Body of pancreas (tissue), 4 donors: ENCODE data around the gene GPR183. TPM values are rescaled to one million over a fixed set of nuclear protein-coding genes. Genes with fewer than 3 reads are reported as not detected.

Experiments
- ATAC-seq: fragments of 150-250 bp; one replicate; pipeline ENCODE4 v1.9.1; 2016
- DNase-seq, 4 donors: peaks; one replicate each; pipeline ENCODE4 v3.0.0-alpha.2; 2019
- H3K27ac ChIP-seq, 4 donors: fragments of 200-600 bp; sonication (generic); 1 replicate in 3 of 4; 2 replicates in 1 of 4; pipeline versions ENCODE4 v1.5.1 to v1.6.1; 2016 to 2019; ENCODE audit warnings: mild to moderate bottlenecking in 1 of 4, mixed read lengths in 1 of 4, moderate library complexity in 1 of 4
- H3K27me3 ChIP-seq, 2 donors: fragments of 200-600 bp; sonication (generic); one replicate each; pipeline ENCODE4 v1.6.0; 2016; ENCODE audit warnings: mild to moderate bottlenecking in 1 of 2
- H3K36me3 ChIP-seq, 2 donors: fragments of 200-600 bp; sonication (generic); replicated peaks in 1 of 2; 2 replicates each; pipeline ENCODE4 v1.5.1; 2016; ENCODE audit warnings: low read depth in 2 of 2; ENCODE audit not compliant: insufficient read depth in 1 of 2
- H3K4me1 ChIP-seq: fragments of 200-600 bp; sonication (generic); one replicate; pipeline ENCODE4 v1.6.0; 2016
- H3K4me3 ChIP-seq, 2 donors: fragments of 200-600 bp; sonication (generic); 1 replicate in 1 of 2; 2 replicates in 1 of 2; pipeline ENCODE4 v1.5.1; 2016 to 2019
- H3K9me3 ChIP-seq, 3 donors: fragments of 200-600 bp; sonication (generic); 1 replicate in 2 of 3; 2 replicates in 1 of 3; pipeline ENCODE4 v1.5.1; 2016
- CTCF ChIP-seq, 7 experiments: fragments of 450-650 bp in 4 of 7; fragments of 200-600 bp in 3 of 7; sonication (generic) in 3 of 7; IDR thresholded peaks; one replicate each; pipeline ENCODE4 v1.5.1; 2016 to 2019; ENCODE audit warnings: antibody characterized with exemption in 7 of 7
- POLR2A ChIP-seq, 3 donors: fragments of 450-650 bp; IDR thresholded peaks; one replicate each; pipeline ENCODE4 v1.6.1; 2016; ENCODE audit warnings: antibody characterized with exemption in 3 of 3, mild to moderate bottlenecking in 2 of 3
- WGBS, 2 donors: methylation state at CpG; one replicate each; pipeline ENCODE4 v1.1.5; 2017; 5-methylcytosine and 5-hydroxymethylcytosine counted together
- intact Hi-C: fragments of 100-400 bp; cut with DNase I; formaldehyde crosslinking; loops from one replicate; pipeline ENCODE4 v1.15.1; 2023
- total RNA-seq, 2 donors: library from RNA; depleted of rRNA; stranded (reverse); fragments of >200 nt; gene quantifications; one replicate each; pipeline ENCODE4 v1.1.0, GENCODE V29; 2016

Gene GPR183
- total RNA-seq, 2 donors from 2014 or later = 3.6 TPM; not detected in 1

GRCh38 chr13:99279637-99280036 lies 27.6 kb downstream of the GPR183 start:
- intact Hi-C loops = loop anchor here (10.0 kb wide), 1 partner anchor 145 kb away; no protein-coding TSS in a partner anchor
- DNase-seq (no peak), ATAC-seq (no peak)
- H3K27ac ChIP-seq = peak overlapping the region in 1 of 4 donors; percentile 65
- H3K9me3 ChIP-seq = no peaks in the 10 kb centered on the region
- no peak for TF ChIP-seq CTCF (IDR thresholded peaks at IDR 0.05)
- no peak for TF ChIP-seq POLR2A (IDR thresholded peaks at IDR 0.05)
- H3K36me3 ChIP-seq = no peaks in the 10 kb centered on the region
- no peaks in the 10 kb centered on the region for H3K27me3 ChIP-seq
- no peaks in the 10 kb centered on the region for H3K4me1 ChIP-seq
- H3K4me3 ChIP-seq = no peak overlapping the region
- WGBS, 2 donors = 79 to 94% methylated on average over 2 of the region's 2 CpGs

- Histone ChIP-seq H3K27ac (no peak overlapping the region), H3K36me3 (no peaks in the 10 kb centered on the region), H3K9me3 (no peaks in the 10 kb centered on the region), H3K27me3 (no peaks in the 10 kb centered on the region), H3K4me1 (no peaks in the 10 kb centered on the region), H3K4me3 (no peak overlapping the region)
- no peak for TF ChIP-seq POLR2A (IDR thresholded peaks at IDR 0.05)
- TF ChIP-seq CTCF (IDR thresholded peaks at IDR 0.05) = no peak
- DNase-seq (no peak), ATAC-seq (no peak)
- intact Hi-C loops = loop anchor here (10.0 kb wide), 1 partner anchor 146 kb away; no protein-coding TSS in a partner anchor
- 83 to 84% methylated on average over 3 of the region's 3 CpGs for WGBS, 2 donors
Observed at GRCh38 chr13:99278843-99279242, 28.4 kb downstream of the GPR183 start.

- intact Hi-C loops = loop anchor here (10.0 kb wide), 1 partner anchor 147 kb away; no protein-coding TSS in a partner anchor
- 56 to 90% methylated on average over 5 of the region's 5 CpGs for WGBS, 2 donors
- H3K36me3 ChIP-seq = no peaks in the 10 kb centered on the region
- H3K4me3 ChIP-seq = no peak overlapping the region
- no peaks in the 10 kb centered on the region for H3K27me3 ChIP-seq
- DNase-seq (no peak), ATAC-seq (no peak)
- TF ChIP-seq POLR2A (IDR thresholded peaks at IDR 0.05) = no peak
- TF ChIP-seq CTCF (IDR thresholded peaks at IDR 0.05) = no peak
- no peak overlapping the region for H3K27ac ChIP-seq
- H3K4me1 ChIP-seq = no peaks in the 10 kb centered on the region
- H3K9me3 ChIP-seq = no peaks in the 10 kb centered on the region
Observed at GRCh38 chr13:99278200-99278599, 29.0 kb downstream of the GPR183 start.

GRCh38 chr13:99277629-99278028 lies 29.6 kb downstream of the GPR183 start:
- DNase-seq = peak in 1 of 4 donors; percentile 58
- intact Hi-C loops = loop anchor here (10.0 kb wide), 1 partner anchor 147 kb away; no protein-coding TSS in a partner anchor
- Histone ChIP-seq H3K27ac (no peak overlapping the region), H3K27me3 (no peaks in the 10 kb centered on the region), H3K4me3 (no peak overlapping the region), H3K9me3 (no peaks in the 10 kb centered on the region), H3K36me3 (no peaks in the 10 kb centered on the region), H3K4me1 (no peaks in the 10 kb centered on the region)
- 81 to 96% methylated on average over 4 of the region's 4 CpGs for WGBS, 2 donors
- no peak for ATAC-seq
- TF ChIP-seq POLR2A (IDR thresholded peaks at IDR 0.05) = no peak
- TF ChIP-seq CTCF (IDR thresholded peaks at IDR 0.05) = no peak

GRCh38 chr13:99276706-99277105 lies 30.5 kb downstream of the GPR183 start:
- no peak for ATAC-seq
- H3K27me3 ChIP-seq = no peaks in the 10 kb centered on the region
- WGBS, 2 donors = 91 to 94% methylated on average over 2 of the region's 2 CpGs
- no peaks in the 10 kb centered on the region for H3K9me3 ChIP-seq
- H3K27ac ChIP-seq = no peak overlapping the region
- no peak for TF ChIP-seq POLR2A (IDR thresholded peaks at IDR 0.05)
- intact Hi-C loops = loop anchor here (10.0 kb wide), 1 partner anchor 148 kb away; no protein-coding TSS in a partner anchor
- no peak overlapping the region for H3K4me3 ChIP-seq
- no peaks in the 10 kb centered on the region for H3K36me3 ChIP-seq
- DNase-seq = no peak
- no peaks in the 10 kb centered on the region for H3K4me1 ChIP-seq
